GM18870 (cell line): ENCODE measurements around the gene IRF2.

Source experiments
- ATAC-seq: cut with Tn5 transposase; IDR thresholded peaks from one replicate; pipeline ENCODE4 v1.9.1; 2021; ENCODE audit warnings: moderate library complexity; ENCODE audit not compliant: unreplicated experiment

The IRF2 gene

GRCh38 chr4:184410748-184411147 lies 63.6 kb downstream of the IRF2 start:
- ATAC-seq, result no peak

GRCh38 chr4:184409911-184410692 lies 64.2 kb downstream of the IRF2 start:
- ATAC-seq, result peak; percentile 49

- ATAC-seq, result no peak
Observed at GRCh38 chr4:184409502-184409901, 64.8 kb downstream of the IRF2 start.

- no peak for ATAC-seq
Observed at GRCh38 chr4:184408684-184409081, 65.7 kb downstream of the IRF2 start.

- ATAC-seq, result no peak
Observed at GRCh38 chr4:184408021-184408683, 66.2 kb downstream of the IRF2 start.

GRCh38 chr4:184406958-184407391 lies 67.4 kb downstream of the IRF2 start:
- ATAC-seq, result no peak

- ATAC-seq, result no peak
Observed at GRCh38 chr4:184404047-184404446, 70.3 kb downstream of the IRF2 start.

- no peak for ATAC-seq
Observed at GRCh38 chr4:184403384-184403781, 71.0 kb downstream of the IRF2 start.

GRCh38 chr4:184402740-184403383 lies 71.5 kb downstream of the IRF2 start:
- ATAC-seq, result no peak

- no peak for ATAC-seq
Observed at GRCh38 chr4:184402239-184402638, 72.1 kb downstream of the IRF2 start.

GRCh38 chr4:184401397-184402171 lies 72.8 kb downstream of the IRF2 start:
- no peak for ATAC-seq

GRCh38 chr4:184400891-184401290 lies 73.5 kb downstream of the IRF2 start:
- no peak for ATAC-seq

GRCh38 chr4:184400375-184400870 lies 73.9 kb downstream of the IRF2 start:
- ATAC-seq, result no peak

- ATAC-seq, result no peak
Observed at GRCh38 chr4:184399512-184399908, 74.8 kb downstream of the IRF2 start.

GRCh38 chr4:184398741-184399511 lies 75.4 kb downstream of the IRF2 start:
- ATAC-seq, result no peak

- no peak for ATAC-seq
Observed at GRCh38 chr4:184397516-184398163, 76.7 kb downstream of the IRF2 start.

GRCh38 chr4:184396570-184397515 lies 77.5 kb downstream of the IRF2 start:
- no peak for ATAC-seq

- peak; percentile 89 for ATAC-seq
Observed at GRCh38 chr4:184395971-184396391, 78.4 kb downstream of the IRF2 start.
